Liver (tissue), 9 donors: ENCODE data around the gene ALAS1. TPM values are rescaled to one million over a fixed set of nuclear protein-coding genes. Genes with fewer than 3 reads are reported as not detected.

Experiments used
- DNase-seq: peaks from one replicate; pipeline ENCODE4 v3.0.0-alpha.2; 2017; ENCODE audit warnings: low spot score
- H3K27ac ChIP-seq, 2 donors: one replicate each; pipeline ENCODE4 v1.7.0; 2013; ENCODE audit warnings: inconsistent platforms in 2 of 2, low read length in 2 of 2, control low read depth in 1 of 2, low read depth in 1 of 2, mild to moderate bottlenecking in 1 of 2
- H3K27me3 ChIP-seq, 4 donors: one replicate each; pipeline versions ENCODE4 v1.6.1 to v1.7.0; 2013; ENCODE audit warnings: low read length in 3 of 4, inconsistent platforms in 1 of 4, mild to moderate bottlenecking in 1 of 4, moderate library complexity in 1 of 4; ENCODE audit not compliant: control insufficient read depth in 4 of 4, insufficient read depth in 4 of 4
- H3K36me3 ChIP-seq, 4 donors: one replicate each; pipeline versions ENCODE4 v1.6.1 to v1.7.0; 2013; ENCODE audit warnings: low read length in 3 of 4, mild to moderate bottlenecking in 3 of 4, low read depth in 1 of 4, moderate library complexity in 1 of 4; ENCODE audit not compliant: control insufficient read depth in 4 of 4, insufficient read depth in 3 of 4
- H3K4me1 ChIP-seq, 4 donors: one replicate each; pipeline versions ENCODE4 v1.6.1 to v1.7.0; 2013; ENCODE audit warnings: low read length in 3 of 4, mild to moderate bottlenecking in 3 of 4, moderate library complexity in 1 of 4; ENCODE audit not compliant: control insufficient read depth in 4 of 4, insufficient read depth in 4 of 4
- H3K4me3 ChIP-seq, 3 donors: one replicate each; pipeline versions ENCODE4 v1.6.1 to v1.7.0; 2013; ENCODE audit warnings: low read length in 3 of 3, control low read depth in 1 of 3, low read depth in 1 of 3, mild to moderate bottlenecking in 1 of 3
- H3K9ac ChIP-seq, 2 donors: one replicate each; pipeline ENCODE4 v1.7.0; 2013; ENCODE audit warnings: low read length in 2 of 2, mild to moderate bottlenecking in 2 of 2, moderate library complexity in 2 of 2, control low read depth in 1 of 2, low read depth in 1 of 2
- H3K9me3 ChIP-seq, 4 donors: one replicate each; pipeline versions ENCODE4 v1.6.1 to v1.7.0; 2013; ENCODE audit warnings: low read length in 3 of 4; ENCODE audit not compliant: control insufficient read depth in 4 of 4
- ATF3 ChIP-seq: IDR thresholded peaks from 2 replicates; pipeline ENCODE4 v1.6.1; 2016; ENCODE audit warnings: antibody characterized with exemption
- EGR1 ChIP-seq, 2 donors: IDR thresholded peaks; 2 replicates each; pipeline ENCODE4 v1.6.1; 2016 to 2018; ENCODE audit warnings: antibody characterized with exemption in 2 of 2, low read depth in 2 of 2
- FOXA1 ChIP-seq: IDR thresholded peaks from 2 replicates; pipeline ENCODE4 v1.6.1; 2016; ENCODE audit warnings: antibody characterized with exemption
- FOXA2 ChIP-seq: IDR thresholded peaks from 2 replicates; pipeline ENCODE4 v1.6.1; 2016; ENCODE audit warnings: antibody characterized with exemption
- GABPA ChIP-seq, 2 donors: IDR thresholded peaks in 1 of 2; conservative IDR thresholded peaks in 1 of 2; 2 replicates each; pipeline ENCODE4 v1.6.1; 2016; ENCODE audit warnings: antibody characterized with exemption in 2 of 2, mild to moderate bottlenecking in 1 of 2, moderate library complexity in 1 of 2
- HNF4A ChIP-seq, 2 donors: conservative IDR thresholded peaks; 2 replicates each; pipeline ENCODE4 v1.6.1; 2016; ENCODE audit warnings: antibody characterized with exemption in 2 of 2, mild to moderate bottlenecking in 2 of 2
- HNF4G ChIP-seq: IDR thresholded peaks from 2 replicates; pipeline ENCODE4 v1.6.1; 2016; ENCODE audit warnings: antibody characterized with exemption
- JUND ChIP-seq, 2 donors: IDR thresholded peaks; 2 replicates each; pipeline ENCODE4 v1.6.1; 2016; ENCODE audit warnings: antibody characterized with exemption in 2 of 2
- NR2F2 ChIP-seq: IDR thresholded peaks from 2 replicates; pipeline ENCODE4 v1.6.1; 2016; ENCODE audit warnings: antibody characterized with exemption
- RAD21 ChIP-seq, 2 donors: IDR thresholded peaks; 2 replicates each; pipeline ENCODE4 v1.6.1; 2016; ENCODE audit warnings: antibody characterized with exemption in 2 of 2, mild to moderate bottlenecking in 2 of 2
- REST ChIP-seq: IDR thresholded peaks from 2 replicates; pipeline ENCODE4 v1.6.1; 2016; ENCODE audit warnings: antibody characterized with exemption, mild to moderate bottlenecking
- RXRA ChIP-seq, 2 donors: IDR thresholded peaks; 2 replicates each; pipeline ENCODE4 v1.6.1; 2017 to 2018; ENCODE audit warnings: antibody characterized with exemption in 2 of 2, mild to moderate bottlenecking in 1 of 2
- SP1 ChIP-seq: IDR thresholded peaks from 2 replicates; pipeline ENCODE4 v1.6.1; 2018; ENCODE audit warnings: antibody characterized with exemption, mild to moderate bottlenecking
- TAF1 ChIP-seq: conservative IDR thresholded peaks from 2 replicates; pipeline ENCODE4 v1.6.1; 2016; ENCODE audit warnings: antibody characterized with exemption, mild to moderate bottlenecking
- YY1 ChIP-seq: IDR thresholded peaks from 2 replicates; pipeline ENCODE4 v1.6.1; 2016; ENCODE audit warnings: antibody characterized with exemption, mild to moderate bottlenecking
- WGBS: extraction: QIAGEN DNeasy Blood & Tissue Kit; methylation state at CpG from one replicate; pipeline ENCODE4 v1.1.7; 2013; 5-methylcytosine and 5-hydroxymethylcytosine counted together
- polyA plus RNA-seq, 2 donors: library from polyadenylated mRNA; stranded (reverse) in 1 of 2; unstranded in 1 of 2; fragments of 200-250 nt in 1 of 2; fragments of >200 nt in 1 of 2; fragmentation: Nextera tagmentation in 1 of 2; extraction: Ambion mirVana in 1 of 2; gene quantifications; one replicate each; pipeline versions ENCODE4 v1.2.1 to v1.2.3, GENCODE V29; 2013 to 2015
- total RNA-seq, 2 donors: library from RNA; depleted of rRNA; stranded (reverse); fragments of >200 nt; gene quantifications; one replicate each; pipeline ENCODE4 v1.2.3, GENCODE V29; 2014
- TF ChIP-seq, protein P1 (sequence below): fragments of 150-350 bp; IDR thresholded peaks from 2 replicates; pipeline ENCODE4 v1.5.1; 2017; ENCODE audit warnings: improper control_type of control experiment, low read depth, low read length; ENCODE audit not compliant: missing input control
- TF ChIP-seq, protein P2 (sequence below): IDR thresholded peaks from 2 replicates; pipeline ENCODE4 v1.6.1; 2016; ENCODE audit warnings: antibody characterized with exemption
- TF ChIP-seq, protein P3 (sequence below): IDR thresholded peaks from 2 replicates; pipeline ENCODE4 v1.6.1; 2016; ENCODE audit warnings: antibody characterized with exemption
- donor health status: healthy.
- donor health status: healthy.
- donor health status: healthy.
- donor health status: healthy.
- donor health status: healthy.

The ALAS1 gene
- total and polyA plus RNA-seq, 4 donors, result 32.3 to 421 (median 137) TPM

GRCh38 chr3:52194485-52195290 lies 3.3 kb upstream of the ALAS1 start:
- 87% methylated on average over 14 of the region's 14 CpGs for WGBS
- no peaks in the 10 kb centered on the region for H3K27me3 ChIP-seq
- H3K4me1 ChIP-seq, result peaks cover 8 to 32% (median 18%) of the 10 kb centered on the region in 4 donors

GRCh38 chr3:52195291-52195597 lies 2.7 kb upstream of the ALAS1 start:
- no peak overlapping the region for H3K9ac ChIP-seq
- no peaks in the 10 kb centered on the region for H3K9me3 ChIP-seq
- no peak for DNase-seq
- 86% methylated on average over 3 of the region's 3 CpGs for WGBS
- peaks cover 8 to 34% (median 18%) of the 10 kb centered on the region in 4 donors for H3K4me1 ChIP-seq
- no peak overlapping the region for H3K4me3 ChIP-seq
- TF ChIP-seq NR2F2 (no peak), RAD21 (IDR thresholded peaks at IDR 0.05) (no peak), FOXA1 (no peak), GABPA (IDR thresholded peaks at IDR 0.05 in 1 of 2, conservative IDR thresholded peaks at IDR 0.05 in 1 of 2) (no peak), YY1 (no peak), SP1 (no peak), JUND (IDR thresholded peaks at IDR 0.05) (no peak), TAF1 (no peak), FOXA2 (no peak), ATF3 (no peak), EGR1 (IDR thresholded peaks at IDR 0.05; ENCODE audit: low read depth in 2 of 2) (no peak), HNF4G (no peak), RXRA (IDR thresholded peaks at IDR 0.05) (no peak), HNF4A (conservative IDR thresholded peaks at IDR 0.05) (no peak), REST (no peak)
- TF ChIP-seq, protein P1, sequence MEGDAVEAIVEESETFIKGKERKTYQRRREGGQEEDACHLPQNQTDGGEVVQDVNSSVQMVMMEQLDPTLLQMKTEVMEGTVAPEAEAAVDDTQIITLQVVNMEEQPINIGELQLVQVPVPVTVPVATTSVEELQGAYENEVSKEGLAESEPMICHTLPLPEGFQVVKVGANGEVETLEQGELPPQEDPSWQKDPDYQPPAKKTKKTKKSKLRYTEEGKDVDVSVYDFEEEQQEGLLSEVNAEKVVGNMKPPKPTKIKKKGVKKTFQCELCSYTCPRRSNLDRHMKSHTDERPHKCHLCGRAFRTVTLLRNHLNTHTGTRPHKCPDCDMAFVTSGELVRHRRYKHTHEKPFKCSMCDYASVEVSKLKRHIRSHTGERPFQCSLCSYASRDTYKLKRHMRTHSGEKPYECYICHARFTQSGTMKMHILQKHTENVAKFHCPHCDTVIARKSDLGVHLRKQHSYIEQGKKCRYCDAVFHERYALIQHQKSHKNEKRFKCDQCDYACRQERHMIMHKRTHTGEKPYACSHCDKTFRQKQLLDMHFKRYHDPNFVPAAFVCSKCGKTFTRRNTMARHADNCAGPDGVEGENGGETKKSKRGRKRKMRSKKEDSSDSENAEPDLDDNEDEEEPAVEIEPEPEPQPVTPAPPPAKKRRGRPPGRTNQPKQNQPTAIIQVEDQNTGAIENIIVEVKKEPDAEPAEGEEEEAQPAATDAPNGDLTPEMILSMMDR, result no peak
- TF ChIP-seq, protein P2, sequence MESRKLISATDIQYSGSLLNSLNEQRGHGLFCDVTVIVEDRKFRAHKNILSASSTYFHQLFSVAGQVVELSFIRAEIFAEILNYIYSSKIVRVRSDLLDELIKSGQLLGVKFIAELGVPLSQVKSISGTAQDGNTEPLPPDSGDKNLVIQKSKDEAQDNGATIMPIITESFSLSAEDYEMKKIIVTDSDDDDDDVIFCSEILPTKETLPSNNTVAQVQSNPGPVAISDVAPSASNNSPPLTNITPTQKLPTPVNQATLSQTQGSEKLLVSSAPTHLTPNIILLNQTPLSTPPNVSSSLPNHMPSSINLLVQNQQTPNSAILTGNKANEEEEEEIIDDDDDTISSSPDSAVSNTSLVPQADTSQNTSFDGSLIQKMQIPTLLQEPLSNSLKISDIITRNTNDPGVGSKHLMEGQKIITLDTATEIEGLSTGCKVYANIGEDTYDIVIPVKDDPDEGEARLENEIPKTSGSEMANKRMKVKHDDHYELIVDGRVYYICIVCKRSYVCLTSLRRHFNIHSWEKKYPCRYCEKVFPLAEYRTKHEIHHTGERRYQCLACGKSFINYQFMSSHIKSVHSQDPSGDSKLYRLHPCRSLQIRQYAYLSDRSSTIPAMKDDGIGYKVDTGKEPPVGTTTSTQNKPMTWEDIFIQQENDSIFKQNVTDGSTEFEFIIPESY, result no peak
- TF ChIP-seq, protein P3, sequence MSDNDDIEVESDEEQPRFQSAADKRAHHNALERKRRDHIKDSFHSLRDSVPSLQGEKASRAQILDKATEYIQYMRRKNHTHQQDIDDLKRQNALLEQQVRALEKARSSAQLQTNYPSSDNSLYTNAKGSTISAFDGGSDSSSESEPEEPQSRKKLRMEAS, result no peak
- peaks cover 0 to 5% (median 0%) of the 10 kb centered on the region in 4 donors for H3K36me3 ChIP-seq
- H3K27me3 ChIP-seq, result no peaks in the 10 kb centered on the region
- H3K27ac ChIP-seq, result no peak overlapping the region

More at GRCh38 chr3:52194485-52195290, 3.3 kb upstream of the ALAS1 start:
- no peak overlapping the region for H3K9ac ChIP-seq
- TF ChIP-seq FOXA1 (no peak), HNF4G (no peak), SP1 (no peak), HNF4A (conservative IDR thresholded peaks at IDR 0.05) (no peak), TAF1 (no peak), FOXA2 (no peak)
- H3K9me3 ChIP-seq, result no peaks in the 10 kb centered on the region
- H3K27ac ChIP-seq, result no peak overlapping the region
- no peak overlapping the region for H3K4me3 ChIP-seq
- no peak for DNase-seq
- peaks cover 0 to 5% (median 0%) of the 10 kb centered on the region in 4 donors for H3K36me3 ChIP-seq
